H1 (cell line): Measurements from ENCODE around the gene PUDP. TPM values are rescaled to one million over a fixed set of nuclear protein-coding genes. Genes with fewer than 3 reads are reported as not detected.

Experiments
- CTCF ChIA-PET: fragments of 300-600 bp; sonication (Branson Sonifier 250); formaldehyde crosslinking; loops from one replicate; lab custom pipeline; 2021; ENCODE audit not compliant: partially characterized antibody; lab: Charles Lee
- POLR2A ChIA-PET: fragments of 300-600 bp; sonication (Branson Sonifier 250); formaldehyde crosslinking; loops from one replicate; lab custom pipeline; 2021; ENCODE audit warnings: inconsistent platforms; ENCODE audit not compliant: partially characterized antibody; lab: Charles Lee
- DNase-seq, 2 experiments: peaks; one replicate each; pipeline versions ENCODE4 v3.0.0 to v3.0.0-alpha.2; 2010 to 2022; ENCODE audit warnings: low spot score in 2 of 2, low read depth in 1 of 2, mixed read lengths in 1 of 2
- FAIRE-seq: peaks from 2 replicates; lab custom pipeline; 2011; peaks lifted over from hg19 to GRCh38; lab: Jason Lieb, UNC
- H2AFZ ChIP-seq: 2 replicates; pipeline ENCODE4 v1.8.1; 2012; ENCODE audit warnings: low read length, inconsistent platforms
- H2AK5ac ChIP-seq: 2 replicates; pipeline ENCODE4 v1.6.1; 2013; ENCODE audit warnings: low read depth, low read length
- H2BK120ac ChIP-seq: replicated peaks from 2 replicates; pipeline ENCODE3; 2013; ENCODE audit warnings: low read depth, low read length, inconsistent platforms
- H2BK12ac ChIP-seq: 2 replicates; pipeline ENCODE4 v1.6.1; 2013; ENCODE audit warnings: low read depth, low read length
- H2BK15ac ChIP-seq: 2 replicates; pipeline ENCODE4 v1.6.1; 2013; ENCODE audit warnings: low read length
- H2BK20ac ChIP-seq: 2 replicates; pipeline ENCODE4 v1.6.1; 2013; ENCODE audit warnings: low read length
- H2BK5ac ChIP-seq: 2 replicates; pipeline ENCODE4 v1.6.1; 2013; ENCODE audit warnings: low read depth, low read length
- H3K14ac ChIP-seq: 2 replicates; pipeline ENCODE4 v1.6.1; 2013; ENCODE audit warnings: inconsistent platforms; ENCODE audit not compliant: insufficient read length
- H3K18ac ChIP-seq: 2 replicates; pipeline ENCODE4 v1.6.1; 2013; ENCODE audit warnings: low read length; ENCODE audit errors: extremely low read depth
- H3K23ac ChIP-seq: 2 replicates; pipeline ENCODE4 v1.6.1; 2013; ENCODE audit warnings: inconsistent platforms; ENCODE audit not compliant: insufficient read length
- H3K23me2 ChIP-seq: 2 replicates; pipeline ENCODE4 v1.6.1; 2013; ENCODE audit warnings: low read depth, low read length
- H3K27ac ChIP-seq: 2 replicates; pipeline ENCODE4 v1.6.1; 2011; ENCODE audit warnings: low read depth, low read length, inconsistent platforms
- H3K27me3 ChIP-seq, 4 experiments: replicated peaks in 1 of 4; 1 replicate in 1 of 4; 2 replicates in 3 of 4; pipeline versions ENCODE4 v1.6.1 to v1.8.1; 2011 to 2013; ENCODE audit warnings: low read length in 3 of 4, mild to moderate bottlenecking in 3 of 4, inconsistent platforms in 2 of 4, mixed read lengths in 2 of 4, moderate library complexity in 1 of 4; ENCODE audit not compliant: control insufficient read depth in 3 of 4, insufficient read depth in 3 of 4; ENCODE audit errors: extremely low read depth in 1 of 4
- H3K36me3 ChIP-seq, 4 experiments: 2 replicates each; pipeline versions ENCODE4 v1.6.1 to v1.8.1; 2011 to 2013; ENCODE audit warnings: mild to moderate bottlenecking in 4 of 4, low read length in 3 of 4, moderate library complexity in 2 of 4, control low read depth in 1 of 4, inconsistent platforms in 1 of 4; ENCODE audit not compliant: insufficient read depth in 4 of 4, control insufficient read depth in 2 of 4
- H3K4ac ChIP-seq: replicated peaks from 2 replicates; pipeline ENCODE3; 2013; ENCODE audit warnings: low read length, low read depth, mixed read lengths, inconsistent platforms; ENCODE audit not compliant: insufficient read length
- H3K4me1 ChIP-seq, 4 experiments: replicated peaks in 1 of 4; 1 replicate in 1 of 4; 2 replicates in 3 of 4; pipeline versions ENCODE4 v1.6.1 to v1.8.1; 2011 to 2013; ENCODE audit warnings: low read length in 3 of 4, inconsistent platforms in 2 of 4, mixed read lengths in 1 of 4; ENCODE audit not compliant: insufficient read depth in 4 of 4, control insufficient read depth in 3 of 4
- H3K4me2 ChIP-seq, 2 experiments: 2 replicates each; pipeline versions ENCODE4 v1.6.1 to v1.8.1; 2011 to 2013; ENCODE audit warnings: low read depth in 2 of 2, low read length in 2 of 2, control low read depth in 1 of 2, inconsistent platforms in 1 of 2, mild to moderate bottlenecking in 1 of 2; ENCODE audit not compliant: insufficient read depth in 1 of 2
- H3K4me3 ChIP-seq, 4 experiments: fragments of 200-600, 300-600 bp in 1 of 4; sonication (generic), shearing (Covaris generic), sonication (Bioruptor Twin) in 1 of 4; 2 replicates each; pipeline versions ENCODE4 v1.5.1 to v1.8.1; 2011 to 2016; ENCODE audit warnings: low read length in 4 of 4, low read depth in 3 of 4, control low read depth in 2 of 4, inconsistent platforms in 2 of 4, mild to moderate bottlenecking in 2 of 4, mixed read lengths in 1 of 4, moderate library complexity in 1 of 4; ENCODE audit not compliant: insufficient read depth in 2 of 4; ENCODE audit errors: extremely low read depth in 1 of 4
- H3K56ac ChIP-seq: replicated peaks from 2 replicates; pipeline ENCODE3; 2013; ENCODE audit warnings: low read depth, mild to moderate bottlenecking, mixed read lengths, low read length, inconsistent platforms; ENCODE audit not compliant: insufficient read length
- H3K79me1 ChIP-seq: 2 replicates; pipeline ENCODE4 v1.6.1; 2013; ENCODE audit warnings: low read depth, low read length, control low read depth
- H3K79me2 ChIP-seq, 2 experiments: 2 replicates each; pipeline versions ENCODE4 v1.6.1 to v1.8.1; 2012 to 2013; ENCODE audit warnings: low read length in 2 of 2, mild to moderate bottlenecking in 2 of 2, inconsistent platforms in 1 of 2; ENCODE audit not compliant: insufficient read depth in 2 of 2, control insufficient read depth in 1 of 2
- H3K9ac ChIP-seq, 4 experiments: replicated peaks in 1 of 4; 1 replicate in 1 of 4; 2 replicates in 3 of 4; pipeline versions ENCODE4 v1.6.1 to v1.8.1; 2011 to 2013; ENCODE audit warnings: low read depth in 3 of 4, low read length in 3 of 4, control low read depth in 2 of 4, mild to moderate bottlenecking in 2 of 4, moderate library complexity in 2 of 4, inconsistent platforms in 1 of 4; ENCODE audit errors: extremely low read depth in 1 of 4
- H3K9me3 ChIP-seq, 2 experiments: 2 replicates each; pipeline versions ENCODE4 v1.6.1 to v1.8.1; 2012 to 2013; ENCODE audit warnings: mild to moderate bottlenecking in 2 of 2, moderate library complexity in 2 of 2, control low read depth in 1 of 2, inconsistent platforms in 1 of 2, low read depth in 1 of 2, low read length in 1 of 2, mixed read lengths in 1 of 2; ENCODE audit not compliant: insufficient read depth in 2 of 2
- H4K20me1 ChIP-seq, 2 experiments: replicated peaks in 1 of 2; 2 replicates each; pipeline versions ENCODE3 to v1.8.1; 2011 to 2013; ENCODE audit warnings: inconsistent platforms in 2 of 2, low read length in 2 of 2, mild to moderate bottlenecking in 1 of 2; ENCODE audit not compliant: insufficient read depth in 2 of 2, control insufficient read depth in 1 of 2
- H4K5ac ChIP-seq: 2 replicates; pipeline ENCODE4 v1.6.1; 2013; ENCODE audit warnings: low read length, low read depth, mixed read lengths, inconsistent platforms; ENCODE audit not compliant: insufficient read length
- H4K8ac ChIP-seq: 2 replicates; pipeline ENCODE4 v1.8.0; 2013; ENCODE audit warnings: mild to moderate bottlenecking, moderate library complexity, low read length, inconsistent platforms; ENCODE audit not compliant: insufficient read depth; ENCODE audit errors: extremely low read depth
- H4K91ac ChIP-seq: replicated peaks from 2 replicates; pipeline ENCODE3; 2013; ENCODE audit warnings: low read length, mixed read lengths, inconsistent platforms; ENCODE audit not compliant: insufficient read length
- ASH2L ChIP-seq: fragments of 200-600, 300-600 bp; sonication (generic); IDR thresholded peaks from one replicate; pipeline ENCODE4 v1.7.1; 2017; ENCODE audit warnings: low read length
- BACH1 ChIP-seq: IDR thresholded peaks from 2 replicates; pipeline ENCODE4 v1.6.1; 2012; ENCODE audit warnings: low read length, improper control_type of control experiment
- BCL11A ChIP-seq, 2 experiments: IDR thresholded peaks; one replicate each; pipeline ENCODE4 v1.6.1; 2011; ENCODE audit warnings: low read depth in 2 of 2, low read length in 2 of 2, mild to moderate bottlenecking in 2 of 2
- CHD2 ChIP-seq: IDR thresholded peaks from 2 replicates; pipeline ENCODE4 v1.6.1; 2012; ENCODE audit warnings: low read length, improper control_type of control experiment
- E2F6 ChIP-seq: IDR thresholded peaks from 2 replicates; pipeline ENCODE4 v1.6.1; 2012; ENCODE audit warnings: inconsistent platforms
- EZH2 ChIP-seq: fragments of 200-600 bp; sonication (generic); IDR thresholded peaks from 2 replicates; pipeline ENCODE4 v1.7.1; 2012; ENCODE audit warnings: low read depth, mild to moderate bottlenecking, moderate library complexity, low read length, inconsistent platforms; ENCODE audit not compliant: severe bottlenecking
- MAFK ChIP-seq: IDR thresholded peaks from 2 replicates; pipeline ENCODE4 v1.6.1; 2012; ENCODE audit warnings: low read depth, mild to moderate bottlenecking, improper control_type of control experiment, low read length
- MAX ChIP-seq: IDR thresholded peaks from 2 replicates; pipeline ENCODE4 v1.6.1; 2012; ENCODE audit warnings: inconsistent platforms
- PHF8 ChIP-seq: fragments of 200-600 bp; sonication (generic); conservative IDR thresholded peaks from 2 replicates; pipeline ENCODE4 v1.7.1; 2012; ENCODE audit warnings: low read depth, mild to moderate bottlenecking, inconsistent platforms, low read length, moderate library complexity
- POLR2A ChIP-seq, 2 experiments: IDR thresholded peaks; 1 replicate in 1 of 2; 2 replicates in 1 of 2; pipeline ENCODE4 v1.6.1; 2011; ENCODE audit warnings: low read depth in 2 of 2, low read length in 2 of 2, mild to moderate bottlenecking in 2 of 2; ENCODE audit errors: control extremely low read depth in 1 of 2
- POU5F1 ChIP-seq: IDR thresholded peaks from 2 replicates; pipeline ENCODE4 v1.6.1; 2011; ENCODE audit warnings: low read depth, mild to moderate bottlenecking, low read length, moderate library complexity
- RXRA ChIP-seq: IDR thresholded peaks from 2 replicates; pipeline ENCODE4 v1.6.1; 2011; ENCODE audit warnings: low read depth, mild to moderate bottlenecking, low read length, moderate library complexity; ENCODE audit not compliant: insufficient read depth
- SRF ChIP-seq: IDR thresholded peaks from 2 replicates; pipeline ENCODE4 v1.6.1; 2011; ENCODE audit warnings: mild to moderate bottlenecking, low read depth, low read length, moderate library complexity
- WGBS, 2 experiments: shearing (Covaris generic) in 1 of 2; methylation state at CpG; one replicate each; pipeline versions ENCODE4 v1.1.6 to v1.1.7; 2013 to 2015; ENCODE audit warnings: low lambda C conversion rate in 2 of 2, mixed read lengths in 2 of 2, inconsistent platforms in 1 of 2, low coverage in 1 of 2, missing lambda C conversion rate in 1 of 2; ENCODE audit not compliant: insufficient replicate concordance in 2 of 2, insufficient coverage in 1 of 2, insufficient read length in 1 of 2; ENCODE audit errors: extremely low coverage in 1 of 2, missing lambda C conversion rate in 1 of 2; 5-methylcytosine and 5-hydroxymethylcytosine counted together
- polyA plus RNA-seq, 7 experiments: library from polyadenylated mRNA; depleted of rRNA in 3 of 7; stranded (reverse) in 5 of 7; unstranded in 2 of 7; fragments of >200 nt in 5 of 7; fragments of 200-250 nt in 2 of 7; gene quantifications; 1 replicate in 5 of 7; 2 replicates in 1 of 7; 4 replicates in 1 of 7; pipeline versions ENCODE4 v1.2.1 to v1.2.3, GENCODE V29; 2011 to 2013; ENCODE audit warnings: missing spikeins in 2 of 7, mixed read lengths in 2 of 7
- total RNA-seq: library from RNA; stranded (reverse); fragmentation: NEBNext Ultra II Directional; extraction: Animal tissue kit (Norgen Biotek cat#: 25700); gene quantifications from 2 replicates; pipeline ENCODE4 v1.2.1, GENCODE V29; 2021

The PUDP gene
- total and polyA plus RNA-seq, 2 of the 8 experiments (the other 6 are each of a cell fraction or from before 2014, with no cell fraction given), result 27.2 to 30.2 TPM

- Histone ChIP-seq H3K4me2 (peak overlapping the region in 1 of 2 experiments; percentile 13; a peak in 1 of 4 replicates), H4K5ac (no peak overlapping the region), H3K79me1 (no peaks in the 10 kb centered on the region), H3K9me3 (no peaks in the 10 kb centered on the region), H3K27ac (no peak overlapping the region), H2AK5ac (no peak overlapping the region), H2BK15ac (no peak overlapping the region), H2BK20ac (no peak overlapping the region), H3K4ac (no peak overlapping the region), H4K91ac (no peak overlapping the region), H4K20me1 (no peaks in the 10 kb centered on the region), H2BK12ac (no peak overlapping the region), H2BK120ac (no peak overlapping the region), H3K9ac (no peak overlapping the region), H3K23ac (no peak overlapping the region), H3K4me3 (no peak overlapping the region), H3K14ac (no peak overlapping the region), H3K56ac (no peak overlapping the region), H3K27me3 (no peaks in the 10 kb centered on the region), H3K36me3 (no peaks in the 10 kb centered on the region), H3K4me1 (peaks cover 0 to 8% (median 0%) of the 10 kb centered on the region in 4 experiments; a peak in 2 of 7 replicates), H3K79me2 (no peaks in the 10 kb centered on the region), H2AFZ (no peak overlapping the region), H2BK5ac (no peak overlapping the region), H4K8ac (no peak overlapping the region), H3K18ac (no peak overlapping the region), H3K23me2 (no peaks in the 10 kb centered on the region)
- ChIA-PET CTCF (interaction anchor here (0.6 to 1.0 kb wide), 2 partner anchors 33 to 554 kb away, joined by 4 to 6 read pairs; no protein-coding TSS in a partner anchor), POLR2A (no interaction called here)
- 90% methylated on average over 3 of the region's 5 CpGs; no CpG with 5 or more reads in 1 of the 2 experiments for WGBS, 2 experiments
- DNase-seq (no peak), FAIRE-seq (peak; percentile 85)
- TF ChIP-seq POLR2A (IDR thresholded peaks at IDR 0.05; ENCODE audit: control extremely low read depth in 1 of 2, low read depth in 2 of 2, low read length in 2 of 2) (no peak), PHF8 (no peak), RXRA (no peak), SRF (no peak), BACH1 (no peak), MAFK (no peak), BCL11A (IDR thresholded peaks at IDR 0.05; ENCODE audit: low read depth in 2 of 2, low read length in 2 of 2) (no peak), CHD2 (no peak), POU5F1 (no peak), EZH2 (no peak), E2F6 (no peak), MAX (no peak), ASH2L (no peak)
Observed at GRCh38 chrX:7158468-7158990, 10.6 kb upstream of the PUDP start.
